Measurements from ENCODE around the gene RTN4RL1. TPM values are rescaled to one million over a fixed set of nuclear protein-coding genes. Genes with fewer than 3 reads are reported as not detected.

Gene RTN4RL1
- total RNA-seq, 4 donors from 2014 or later = 0.50 to 0.86 (median 0.67) TPM

DNA sequence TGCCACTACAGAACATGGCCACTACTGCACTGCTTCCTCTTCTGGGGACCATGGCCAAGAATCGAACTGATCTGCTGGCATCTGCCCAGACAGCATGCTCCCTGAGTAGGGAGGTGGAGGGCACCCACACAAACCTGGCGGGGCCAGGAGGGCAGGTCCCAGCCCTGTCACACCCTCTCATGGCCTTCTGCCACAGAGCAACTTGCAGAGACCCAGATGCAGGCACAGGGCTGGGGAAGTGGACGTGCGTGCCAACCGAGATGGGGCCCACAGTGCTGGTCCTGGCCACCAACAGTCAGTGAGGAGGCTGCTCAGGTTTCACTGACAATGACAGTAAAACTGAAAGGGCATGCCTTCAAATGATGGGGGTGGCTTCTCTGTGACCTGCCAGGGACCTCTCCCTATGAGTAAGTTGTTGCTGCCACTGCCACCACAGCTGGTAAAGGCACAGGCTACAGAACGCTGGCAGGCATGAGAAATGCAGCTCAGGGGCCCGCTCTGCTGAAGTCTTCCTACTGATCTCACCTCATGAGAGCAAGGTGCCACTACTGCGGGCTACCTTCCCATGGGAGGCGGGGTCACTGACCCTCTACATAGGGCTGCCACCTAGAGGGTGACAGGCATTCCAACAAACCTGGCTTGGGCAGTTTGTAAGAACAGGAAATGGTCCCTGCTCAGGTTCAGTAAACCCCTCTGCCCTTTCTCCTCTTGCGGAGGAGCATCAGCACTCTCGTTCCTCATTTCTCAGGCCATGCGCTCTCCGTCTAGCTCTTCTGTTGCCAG lies 45.3 kb upstream of the RTN4RL1 start:
- 92% methylated on average over 9 of the region's 13 CpGs for WGBS
- peaks cover 70 to 78% (median 74%) of the 10 kb centered on the region in 4 donors for H3K4me1 ChIP-seq
- H3K27me3 ChIP-seq = no peaks in the 10 kb centered on the region
- H3K27ac ChIP-seq (replicated peaks in 1 of 4) = peak overlapping the region; percentile 74 to 84 (median 76)
- no peaks in the 10 kb centered on the region for H3K9me3 ChIP-seq
- H3K36me3 ChIP-seq = peaks cover 0 to 47% (median 17%) of the 10 kb centered on the region in 4 donors
- no peak overlapping the region for H3K4me3 ChIP-seq
- TF ChIP-seq EP300 (IDR thresholded peaks at IDR 0.05) = no peak
- no peak for TF ChIP-seq POLR2A (IDR thresholded peaks at IDR 0.05; ENCODE audit: low read depth)
- no peak for TF ChIP-seq POLR2AphosphoS5 (IDR thresholded peaks at IDR 0.05)
- TF ChIP-seq CTCF (IDR thresholded peaks at IDR 0.05) = no peak
- intact Hi-C loops (cut with DNase I) = no loop called here
- DNase-seq (ENCODE audit: extremely low spot score) = no peak

DNA sequence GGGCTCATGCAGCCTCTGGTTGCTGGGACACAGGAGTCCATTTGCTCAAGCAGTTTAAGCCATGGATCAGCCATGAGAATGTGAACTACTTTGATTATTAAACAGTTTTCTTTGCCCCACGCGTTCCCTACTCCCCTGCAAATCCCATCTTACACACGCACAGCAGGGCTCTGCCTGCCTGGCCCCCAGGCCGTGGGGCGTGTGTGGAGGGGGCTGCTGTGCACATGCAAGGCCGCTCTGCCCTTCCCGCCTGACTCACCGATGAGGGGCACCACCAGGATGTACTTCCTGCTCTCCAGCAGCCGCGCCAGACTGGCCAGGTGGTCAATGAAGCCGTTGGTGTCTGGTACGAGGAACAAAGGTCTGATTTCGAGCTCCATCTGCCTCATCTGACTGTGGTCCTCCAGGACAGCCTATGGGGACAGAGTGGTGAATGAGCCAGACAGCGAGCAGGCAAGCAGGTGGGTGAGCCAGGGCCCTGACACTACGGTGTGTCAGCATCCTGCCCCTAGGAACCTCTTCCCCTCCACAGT lies 43.5 kb upstream of the RTN4RL1 start:
- DNase-seq (ENCODE audit: extremely low spot score) = no peak

GRCh38 chr17:2068031-2068518 lies 42.9 kb upstream of the RTN4RL1 start:
- WGBS = no CpG with 5 or more reads among the region's 6 CpGs
- Histone ChIP-seq H3K4me3 (no peak overlapping the region), H3K27ac (replicated peaks in 1 of 4) (peak overlapping the region; percentile 90 to 97 (median 92)), H3K27me3 (no peaks in the 10 kb centered on the region), H3K9me3 (no peaks in the 10 kb centered on the region), H3K36me3 (peaks cover 0 to 54% (median 30%) of the 10 kb centered on the region in 4 donors), H3K4me1 (peaks cover 82 to 91% (median 85%) of the 10 kb centered on the region in 4 donors)
- intact Hi-C loops (cut with DNase I) = no loop called here
- DNase-seq (ENCODE audit: extremely low spot score) = no peak
- TF ChIP-seq EP300 (IDR thresholded peaks at IDR 0.05) (no peak), CTCF (IDR thresholded peaks at IDR 0.05) (no peak), POLR2A (IDR thresholded peaks at IDR 0.05; ENCODE audit: low read depth) (no peak), POLR2AphosphoS5 (IDR thresholded peaks at IDR 0.05) (no peak)

More for the DNA sequence above, 43.5 kb upstream of the RTN4RL1 start:
- Histone ChIP-seq H3K27me3 (no peaks in the 10 kb centered on the region), H3K4me3 (no peak overlapping the region), H3K27ac (replicated peaks in 1 of 4) (peak overlapping the region; percentile 90 to 97 (median 92)), H3K36me3 (peaks cover 0 to 54% (median 28%) of the 10 kb centered on the region in 4 donors), H3K9me3 (no peaks in the 10 kb centered on the region), H3K4me1 (peaks cover 79 to 88% (median 80%) of the 10 kb centered on the region in 4 donors)
- TF ChIP-seq CTCF (IDR thresholded peaks at IDR 0.05) = no peak
- no peak for TF ChIP-seq POLR2A (IDR thresholded peaks at IDR 0.05; ENCODE audit: low read depth)
- TF ChIP-seq EP300 (IDR thresholded peaks at IDR 0.05) = no peak
- TF ChIP-seq POLR2AphosphoS5 (IDR thresholded peaks at IDR 0.05) = no peak
- 87% methylated on average over 13 of the region's 15 CpGs for WGBS
- intact Hi-C loops (cut with DNase I) = no loop called here

DNA sequence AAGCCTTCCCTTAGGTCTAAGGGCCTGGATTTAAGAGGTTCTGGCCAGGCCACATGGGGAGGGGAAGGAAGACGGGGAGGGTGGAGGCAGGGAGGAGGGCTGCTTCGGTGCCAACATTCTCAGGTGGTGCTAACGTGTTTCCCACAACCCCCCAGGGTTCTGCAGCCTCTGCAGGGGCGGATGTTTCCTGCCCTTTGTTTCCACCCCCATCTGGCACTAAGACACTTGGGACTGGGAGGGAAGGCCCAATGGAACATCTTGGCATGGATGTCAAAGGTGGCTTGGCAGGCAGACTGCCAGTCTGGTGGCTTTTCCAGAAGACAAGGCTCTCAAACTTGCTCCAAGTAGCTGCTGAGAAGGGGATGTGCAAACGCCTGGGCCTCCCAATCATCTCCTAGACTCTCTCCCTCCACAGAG lies 42.5 kb upstream of the RTN4RL1 start:
- H3K4me1 ChIP-seq = peaks cover 82 to 91% (median 88%) of the 10 kb centered on the region in 4 donors
- H3K27ac ChIP-seq (replicated peaks in 1 of 4) = peak overlapping the region; percentile 90 to 97 (median 92)
- intact Hi-C loops (cut with DNase I) = no loop called here
- peaks cover 0 to 54% (median 30%) of the 10 kb centered on the region in 4 donors for H3K36me3 ChIP-seq
- no peak for DNase-seq (ENCODE audit: extremely low spot score)
- no peak for TF ChIP-seq EP300 (IDR thresholded peaks at IDR 0.05)
- TF ChIP-seq POLR2AphosphoS5 (IDR thresholded peaks at IDR 0.05) = peak in 1 of 2 donors; percentile 35
- no peak overlapping the region for H3K4me3 ChIP-seq
- no peaks in the 10 kb centered on the region for H3K9me3 ChIP-seq
- WGBS = 30% methylated on average over 4 of the region's 5 CpGs
- no peaks in the 10 kb centered on the region for H3K27me3 ChIP-seq

- TF ChIP-seq POLR2A (IDR thresholded peaks at IDR 0.05; ENCODE audit: low read depth) = no peak
- TF ChIP-seq EP300 (IDR thresholded peaks at IDR 0.05) = no peak
- TF ChIP-seq POLR2AphosphoS5 (IDR thresholded peaks at IDR 0.05) = no peak
- TF ChIP-seq CTCF (IDR thresholded peaks at IDR 0.05) = no peak
- H3K4me1 ChIP-seq = peaks cover 80 to 91% (median 88%) of the 10 kb centered on the region in 4 donors
- H3K27ac ChIP-seq (replicated peaks in 1 of 4) = peak overlapping the region; percentile 90 to 97 (median 92)
- no peak overlapping the region for H3K4me3 ChIP-seq
- 60% methylated on average over 13 of the region's 14 CpGs for WGBS
- intact Hi-C loops (cut with DNase I) = no loop called here
- H3K9me3 ChIP-seq = no peaks in the 10 kb centered on the region
- peaks cover 0 to 49% (median 29%) of the 10 kb centered on the region in 4 donors for H3K36me3 ChIP-seq
- no peak for DNase-seq (ENCODE audit: extremely low spot score)
- H3K27me3 ChIP-seq = no peaks in the 10 kb centered on the region
These were observed 42.0 kb upstream of the RTN4RL1 start for GRCh38 chr17:2067048-2067561.

Measured in esophagus muscularis mucosa (tissue), 4 donors.